Lower lobe of right lung (tissue), 2 donors: ENCODE results near the gene RAD23B. TPM values are rescaled to one million over a fixed set of nuclear protein-coding genes. Genes with fewer than 3 reads are reported as not detected.

ENCODE experiments used
- ATAC-seq, 2 donors: fragments of 200-7000 bp; cut with Tn5 transposase; one replicate each; pipeline ENCODE4 v1.9.1; 2020 to 2022; ENCODE audit warnings: mild to moderate bottlenecking in 2 of 2, moderate library complexity in 2 of 2
- DNase-seq: peaks from one replicate; pipeline ENCODE4 v3.0.0-alpha.2; 2020
- H3K27ac ChIP-seq: fragments of 200-600 bp; one replicate; pipeline ENCODE4 v1.8.0; 2022
- H3K27me3 ChIP-seq: fragments of 200-600 bp; one replicate; pipeline ENCODE4 v1.8.0; 2022; ENCODE audit warnings: low read depth
- H3K36me3 ChIP-seq: fragments of 200-600 bp; one replicate; pipeline ENCODE4 v1.8.0; 2022; ENCODE audit warnings: mild to moderate bottlenecking
- H3K4me1 ChIP-seq: fragments of 200-600 bp; one replicate; pipeline ENCODE4 v1.8.0; 2022
- H3K4me3 ChIP-seq: fragments of 200-600 bp; one replicate; pipeline ENCODE4 v1.8.0; 2022; ENCODE audit warnings: mild to moderate bottlenecking
- H3K9me3 ChIP-seq: fragments of 200-600 bp; one replicate; pipeline ENCODE4 v1.8.0; 2022
- intact Hi-C: fragments of 100-400 bp; cut with DNase I; formaldehyde crosslinking; loops from one replicate; pipeline ENCODE4 v1.11.0; 2022
- long read RNA-seq: library from polyadenylated mRNA; unstranded; transcript quantifications from one replicate; pipeline ENCODE4 v2.0.0, GENCODE V29; 2021
- total RNA-seq: library from RNA; stranded (reverse); fragmentation: NEBNext Ultra II Directional; extraction: Animal tissue kit (Norgen Biotek cat#: 25700); gene quantifications from one replicate; pipeline ENCODE4 v1.2.1, GENCODE V29; 2021
- TF ChIP-seq, protein P1 (sequence below): fragments of 200-600 bp; IDR thresholded peaks from one replicate; pipeline ENCODE4 v1.8.0; 2022; ENCODE audit warnings: antibody characterized with exemption, mild to moderate bottlenecking
- donor health status: DM: no; HTN: yes; CAD: no; lungs with severe emphysema.

The RAD23B gene
- total RNA-seq: 95.4 TPM
- long read RNA-seq, partial matches to known transcripts: 7 of 23 reads
- long read RNA-seq, other reads (novel, unspliced or antisense): 16 of 23 reads

GRCh38 chr9:107282759-107283622 is at the start of gene RAD23B:
TSS of gene RAD23B (plus strand) at chr9:107283279. CDS start at chr9:107283630, 351 bp downstream.
- peak within 1 kb of the TSS; percentile 99 for H3K27ac ChIP-seq
- TF ChIP-seq, protein P1, sequence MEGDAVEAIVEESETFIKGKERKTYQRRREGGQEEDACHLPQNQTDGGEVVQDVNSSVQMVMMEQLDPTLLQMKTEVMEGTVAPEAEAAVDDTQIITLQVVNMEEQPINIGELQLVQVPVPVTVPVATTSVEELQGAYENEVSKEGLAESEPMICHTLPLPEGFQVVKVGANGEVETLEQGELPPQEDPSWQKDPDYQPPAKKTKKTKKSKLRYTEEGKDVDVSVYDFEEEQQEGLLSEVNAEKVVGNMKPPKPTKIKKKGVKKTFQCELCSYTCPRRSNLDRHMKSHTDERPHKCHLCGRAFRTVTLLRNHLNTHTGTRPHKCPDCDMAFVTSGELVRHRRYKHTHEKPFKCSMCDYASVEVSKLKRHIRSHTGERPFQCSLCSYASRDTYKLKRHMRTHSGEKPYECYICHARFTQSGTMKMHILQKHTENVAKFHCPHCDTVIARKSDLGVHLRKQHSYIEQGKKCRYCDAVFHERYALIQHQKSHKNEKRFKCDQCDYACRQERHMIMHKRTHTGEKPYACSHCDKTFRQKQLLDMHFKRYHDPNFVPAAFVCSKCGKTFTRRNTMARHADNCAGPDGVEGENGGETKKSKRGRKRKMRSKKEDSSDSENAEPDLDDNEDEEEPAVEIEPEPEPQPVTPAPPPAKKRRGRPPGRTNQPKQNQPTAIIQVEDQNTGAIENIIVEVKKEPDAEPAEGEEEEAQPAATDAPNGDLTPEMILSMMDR: no peak
- ATAC-seq (peak; percentile 96 to 98), DNase-seq (peak; percentile 99)
- peaks cover 48% of the 10 kb centered on the region for H3K4me1 ChIP-seq
- H3K4me3 ChIP-seq: peak within 1 kb of the TSS; percentile 95
- intact Hi-C loops: no loop called here
- no peaks in the 10 kb centered on the region for H3K27me3 ChIP-seq
- no peaks in the 10 kb centered on the region for H3K36me3 ChIP-seq
- H3K9me3 ChIP-seq: no peaks in the 10 kb centered on the region

- Histone ChIP-seq H3K9me3 (no peaks in the 10 kb centered on the region), H3K4me1 (no peaks in the 10 kb centered on the region), H3K27me3 (no peaks in the 10 kb centered on the region), H3K36me3 (no peaks in the 10 kb centered on the region), H3K4me3 (no peak overlapping the region), H3K27ac (no peak overlapping the region)
- DNase-seq: no peak
- TF ChIP-seq, protein P1: no peak
- intact Hi-C loops: no loop called here
- ATAC-seq: no peak
These were observed 47.2 kb upstream of the RAD23B start for GRCh38 chr9:107235765-107236442.

DNA sequence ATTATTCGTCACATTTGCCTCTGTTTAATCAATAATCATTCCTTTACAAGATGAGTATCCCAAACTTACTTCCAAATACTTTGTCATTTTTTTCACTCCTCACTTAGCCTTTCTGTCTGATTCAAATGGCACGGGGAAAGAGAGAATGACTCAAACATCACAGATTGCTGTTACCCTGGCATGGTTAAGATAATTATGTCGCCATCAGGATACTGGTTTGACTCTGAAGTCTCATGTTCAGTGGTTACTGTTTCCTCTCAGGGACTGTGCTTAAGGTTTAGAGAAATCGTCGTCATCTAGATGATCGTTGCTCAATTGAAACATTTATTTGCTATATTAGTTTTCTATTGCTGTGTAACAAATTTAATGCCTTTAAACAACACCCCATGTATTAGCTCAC is 45.2 kb upstream of the RAD23B start:
- DNase-seq (no peak), ATAC-seq (no peak)
- Histone ChIP-seq H3K9me3 (no peaks in the 10 kb centered on the region), H3K4me3 (no peak overlapping the region), H3K27me3 (no peaks in the 10 kb centered on the region), H3K27ac (no peak overlapping the region), H3K36me3 (no peaks in the 10 kb centered on the region), H3K4me1 (no peaks in the 10 kb centered on the region)
- intact Hi-C loops: no loop called here
- TF ChIP-seq, protein P1: no peak

- Histone ChIP-seq H3K36me3 (no peaks in the 10 kb centered on the region), H3K27me3 (no peaks in the 10 kb centered on the region), H3K9me3 (no peaks in the 10 kb centered on the region), H3K4me1 (no peaks in the 10 kb centered on the region), H3K4me3 (no peak overlapping the region), H3K27ac (no peak overlapping the region)
- ATAC-seq (peak in 1 of 2 donors; percentile 69), DNase-seq (no peak)
- intact Hi-C loops: no loop called here
- TF ChIP-seq, protein P1: peak; percentile 43
These were observed 43.6 kb upstream of the RAD23B start for GRCh38 chr9:107239474-107239873.

DNA sequence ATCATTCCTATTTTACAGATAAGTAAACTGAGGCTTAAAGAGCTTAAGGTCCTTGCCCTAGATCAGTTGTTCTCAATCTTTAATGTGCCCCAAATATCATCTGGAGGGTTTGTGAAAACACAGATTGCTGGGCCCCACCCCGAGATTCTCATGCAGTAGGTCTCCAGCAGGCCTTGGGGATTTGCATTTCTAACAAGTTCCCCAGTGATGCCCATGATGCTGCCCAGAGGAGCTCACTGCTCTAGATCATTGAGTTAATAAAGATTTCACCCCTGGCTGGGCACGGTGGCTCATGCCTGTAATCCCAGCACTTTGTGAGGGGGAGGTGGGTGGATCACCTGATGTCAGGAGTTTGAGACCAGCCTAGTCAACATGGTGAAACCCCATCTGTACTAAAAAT is 42.8 kb upstream of the RAD23B start:
- ATAC-seq: no peak
- H3K36me3 ChIP-seq: no peaks in the 10 kb centered on the region

More for the DNA sequence above, 42.8 kb upstream of the RAD23B start:
- no peak overlapping the region for H3K4me3 ChIP-seq
- TF ChIP-seq, protein P1: no peak
- H3K4me1 ChIP-seq: no peaks in the 10 kb centered on the region
- no peak for DNase-seq
- H3K27ac ChIP-seq: no peak overlapping the region
- H3K27me3 ChIP-seq: no peaks in the 10 kb centered on the region
- intact Hi-C loops: no loop called here
- no peaks in the 10 kb centered on the region for H3K9me3 ChIP-seq
